Cardiac muscle cell (in vitro differentiated cells and primary cell): ENCODE measurements around the gene POLDIP2. TPM values are rescaled to one million over a fixed set of nuclear protein-coding genes. Genes with fewer than 3 reads are reported as not detected.

Experiments
- DNase-seq, 2 donors: peaks; one replicate each; pipeline versions ENCODE4 v3.0.0 to v3.0.0-alpha.2; 2010 to 2017; ENCODE audit warnings: low read depth in 1 of 2, low spot score in 1 of 2
- H3K27ac ChIP-seq: fragments of 200-600 bp; sonication (generic); 2 replicates; pipeline ENCODE4 v1.5.1; 2016
- H3K27me3 ChIP-seq: fragments of 200-600 bp; sonication (generic); 2 replicates; pipeline ENCODE4 v1.6.0; 2016; ENCODE audit warnings: control low read depth
- H3K36me3 ChIP-seq: fragments of 200-600 bp; sonication (generic); 2 replicates; pipeline ENCODE4 v1.5.1; 2016; ENCODE audit warnings: control low read depth
- H3K4me1 ChIP-seq: fragments of 200-600 bp; sonication (generic); 2 replicates; pipeline ENCODE4 v1.8.1; 2017; ENCODE audit warnings: low read depth, mild to moderate bottlenecking, mixed run types
- H3K4me3 ChIP-seq: fragments of 200-600 bp; sonication (generic); 2 replicates; pipeline ENCODE4 v1.5.1; 2016; ENCODE audit warnings: mild to moderate bottlenecking
- H3K9me3 ChIP-seq: fragments of 200-600 bp; sonication (generic); 2 replicates; pipeline ENCODE4 v1.5.1; 2017; ENCODE audit warnings: low read depth, mild to moderate bottlenecking, control low read depth
- polyA plus RNA-seq: library from polyadenylated mRNA; unstranded; fragments of >200 nt; fragmentation: Nextera tagmentation; extraction: Ambion mirVana; gene quantifications from 2 replicates; pipeline ENCODE4 v1.2.1, GENCODE V29; 2016
- total RNA-seq: library from RNA; depleted of rRNA; stranded (reverse); fragments of >200 nt; gene quantifications from 2 replicates; pipeline ENCODE4 v1.2.3, GENCODE V29; 2016
- TF ChIP-seq, protein P1 (sequence below): IDR thresholded peaks from 2 replicates; pipeline ENCODE4 v1.5.1; 2012; ENCODE audit warnings: low read depth, mild to moderate bottlenecking, low read length

The POLDIP2 gene
- total and polyA plus RNA-seq, 2 experiments from 2014 or later = 124 to 147 TPM

DNA sequence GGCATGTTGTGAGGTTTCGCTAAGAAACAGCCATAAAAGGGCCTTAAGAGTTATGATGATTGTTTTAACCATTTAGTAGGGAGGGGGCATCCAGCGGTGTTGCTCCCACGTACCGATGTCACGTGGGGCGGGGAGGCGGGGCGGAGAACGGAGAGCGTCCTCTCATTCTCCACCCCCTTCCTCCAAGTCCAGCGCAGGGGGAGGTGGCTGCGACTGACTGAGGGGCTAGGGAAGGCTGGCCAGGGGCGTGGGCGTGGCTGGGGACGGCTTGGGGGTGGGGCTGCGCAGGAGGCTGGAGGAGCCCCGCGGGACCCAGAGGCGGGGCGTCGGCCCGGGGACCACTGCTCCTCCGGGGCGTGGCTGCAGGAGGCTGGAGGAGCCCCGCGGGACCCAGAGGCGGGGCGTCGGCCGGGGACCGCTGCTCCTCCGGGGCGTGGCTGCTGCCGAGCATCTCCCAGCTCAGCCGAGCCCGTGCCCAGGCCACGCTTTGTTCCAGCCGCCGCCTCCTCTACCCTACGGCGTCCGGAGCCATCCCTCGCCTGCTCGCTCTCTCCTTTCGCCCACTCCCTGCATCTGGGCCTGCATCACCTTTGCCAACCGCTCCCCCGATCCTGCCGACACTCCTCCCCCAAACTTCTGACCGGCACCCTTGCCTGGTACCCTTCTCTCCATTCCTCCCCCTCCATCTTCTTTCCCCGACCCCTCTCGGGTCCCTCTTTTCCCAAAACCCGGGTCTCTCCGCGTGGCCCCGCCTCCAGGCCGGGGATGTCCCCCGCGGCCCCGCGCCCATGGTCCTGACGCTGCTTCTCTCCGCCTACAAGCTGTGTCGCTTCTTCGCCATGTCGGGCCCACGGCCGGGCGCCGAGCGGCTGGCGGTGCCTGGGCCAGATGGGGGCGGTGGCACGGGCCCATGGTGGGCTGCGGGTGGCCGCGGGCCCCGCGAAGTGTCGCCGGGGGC is 14.2 kb upstream of the POLDIP2 start, which contains the start of gene SARM1:
TSS of gene SARM1 (plus strand) at position 450 of the 958 bp plus-strand sequence. CDS start at position 789, 339 bp downstream.
- TF ChIP-seq, protein P1, sequence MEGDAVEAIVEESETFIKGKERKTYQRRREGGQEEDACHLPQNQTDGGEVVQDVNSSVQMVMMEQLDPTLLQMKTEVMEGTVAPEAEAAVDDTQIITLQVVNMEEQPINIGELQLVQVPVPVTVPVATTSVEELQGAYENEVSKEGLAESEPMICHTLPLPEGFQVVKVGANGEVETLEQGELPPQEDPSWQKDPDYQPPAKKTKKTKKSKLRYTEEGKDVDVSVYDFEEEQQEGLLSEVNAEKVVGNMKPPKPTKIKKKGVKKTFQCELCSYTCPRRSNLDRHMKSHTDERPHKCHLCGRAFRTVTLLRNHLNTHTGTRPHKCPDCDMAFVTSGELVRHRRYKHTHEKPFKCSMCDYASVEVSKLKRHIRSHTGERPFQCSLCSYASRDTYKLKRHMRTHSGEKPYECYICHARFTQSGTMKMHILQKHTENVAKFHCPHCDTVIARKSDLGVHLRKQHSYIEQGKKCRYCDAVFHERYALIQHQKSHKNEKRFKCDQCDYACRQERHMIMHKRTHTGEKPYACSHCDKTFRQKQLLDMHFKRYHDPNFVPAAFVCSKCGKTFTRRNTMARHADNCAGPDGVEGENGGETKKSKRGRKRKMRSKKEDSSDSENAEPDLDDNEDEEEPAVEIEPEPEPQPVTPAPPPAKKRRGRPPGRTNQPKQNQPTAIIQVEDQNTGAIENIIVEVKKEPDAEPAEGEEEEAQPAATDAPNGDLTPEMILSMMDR = no peak
- Histone ChIP-seq H3K27me3 (peaks cover 16% of the 10 kb centered on the region), H3K4me3 (peak within 1 kb of the TSS; percentile 22), H3K27ac (peak within 1 kb of the TSS; percentile 77), H3K36me3 (no peaks in the 10 kb centered on the region), H3K9me3 (no peaks in the 10 kb centered on the region), H3K4me1 (peaks cover 12% of the 10 kb centered on the region)
- DNase-seq = peak; percentile 95 to 97

DNA sequence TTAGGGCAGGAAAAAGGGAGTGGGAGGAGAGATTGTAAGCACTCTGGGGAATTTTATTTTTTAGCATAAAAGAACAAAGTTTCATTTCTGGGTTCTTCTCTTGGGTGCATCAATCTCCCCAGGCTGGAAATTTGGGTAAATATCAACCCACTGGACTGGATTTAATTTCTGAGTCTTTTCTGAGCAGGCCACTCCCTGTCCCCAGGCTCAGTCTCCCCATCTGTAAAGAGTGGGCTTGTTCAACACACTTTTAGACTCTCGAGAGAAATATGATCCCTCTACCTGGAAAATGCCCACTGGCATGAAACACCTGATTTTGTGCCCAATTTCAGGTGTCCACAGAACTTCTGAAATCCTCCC is 13.4 kb upstream of the POLDIP2 start:
- TF ChIP-seq, protein P1 = no peak
- Histone ChIP-seq H3K4me3 (no peak overlapping the region), H3K4me1 (peaks cover 12% of the 10 kb centered on the region), H3K36me3 (no peaks in the 10 kb centered on the region), H3K27me3 (peaks cover 16% of the 10 kb centered on the region), H3K27ac (peak overlapping the region; percentile 77), H3K9me3 (no peaks in the 10 kb centered on the region)
- DNase-seq = no peak

DNA sequence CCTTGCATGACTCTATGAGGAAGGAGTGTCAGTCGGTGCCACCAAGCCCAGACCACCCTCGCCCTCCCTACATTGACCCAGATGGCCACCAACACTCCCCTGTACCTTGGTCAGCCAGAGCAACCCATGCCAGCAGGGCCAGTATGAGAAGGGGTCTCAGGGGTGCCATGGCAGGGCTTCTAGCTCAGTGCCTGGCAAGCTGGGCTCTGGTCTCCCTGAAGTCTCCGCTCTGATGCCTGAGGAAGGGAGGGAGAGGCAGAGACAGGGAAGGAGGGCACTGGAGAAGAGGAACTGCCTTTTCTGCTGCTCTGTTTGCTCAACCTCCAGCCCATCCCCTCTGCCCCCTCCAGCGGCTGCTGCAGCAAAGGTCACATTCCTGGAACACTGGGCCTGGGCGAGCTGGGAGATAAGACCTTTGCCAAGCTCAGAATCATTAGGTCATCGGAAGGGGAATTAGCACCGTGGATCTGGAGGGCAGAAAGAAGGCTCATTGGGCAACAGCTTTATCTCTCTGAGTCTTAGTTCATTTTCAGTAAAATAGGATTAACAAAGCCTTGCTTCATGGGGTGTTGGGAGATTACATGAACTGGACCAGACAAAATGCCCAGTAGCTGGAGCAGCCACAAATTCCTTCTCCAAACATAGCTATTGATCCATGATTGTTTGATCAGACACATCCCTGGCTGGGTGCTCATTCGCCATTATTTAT is 12.9 kb upstream of the POLDIP2 start, which contains the start of gene VTN:
TSS of gene VTN (minus strand) at position 273 of the 709 bp plus-strand sequence. CDS start at position 169, 104 bp downstream.
- DNase-seq = peak; percentile 70 to 91
- no peak within 1 kb of the TSS for H3K4me3 ChIP-seq
- peaks cover 12% of the 10 kb centered on the region for H3K4me1 ChIP-seq
- H3K27me3 ChIP-seq = peaks cover 16% of the 10 kb centered on the region
- TF ChIP-seq, protein P1 = no peak
- peak within 1 kb of the TSS; percentile 77 for H3K27ac ChIP-seq
- no peaks in the 10 kb centered on the region for H3K9me3 ChIP-seq
- H3K36me3 ChIP-seq = no peaks in the 10 kb centered on the region

DNA sequence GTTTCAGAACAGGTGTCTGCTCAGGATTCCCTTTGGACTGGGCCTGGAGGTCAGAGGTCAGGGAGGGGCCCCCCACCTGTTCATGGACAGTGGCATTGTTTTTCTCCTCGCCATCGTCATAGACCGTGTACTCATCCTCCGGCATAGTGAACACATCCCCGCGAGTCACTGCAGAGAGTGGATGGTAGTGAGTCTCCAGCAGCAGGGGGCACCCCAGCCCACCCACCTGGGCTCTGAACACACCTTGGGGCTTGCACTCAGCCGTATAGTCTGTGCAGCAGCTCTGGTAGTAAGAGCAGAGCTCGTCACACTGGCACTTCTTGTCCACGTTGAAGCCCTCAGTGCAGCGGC is 12.3 kb upstream of the POLDIP2 start:
- Histone ChIP-seq H3K27ac (peak overlapping the region; percentile 77), H3K27me3 (peaks cover 16% of the 10 kb centered on the region)
- TF ChIP-seq, protein P1 = no peak

GRCh38 chr17:28368915-28369683 is 11.8 kb upstream of the POLDIP2 start:
- Histone ChIP-seq H3K27me3 (peaks cover 16% of the 10 kb centered on the region), H3K9me3 (no peaks in the 10 kb centered on the region), H3K4me1 (peaks cover 12% of the 10 kb centered on the region), H3K4me3 (no peak overlapping the region), H3K27ac (peak overlapping the region; percentile 77), H3K36me3 (no peaks in the 10 kb centered on the region)
- TF ChIP-seq, protein P1 = no peak
- no peak for DNase-seq

More for the DNA sequence above, 12.3 kb upstream of the POLDIP2 start:
- Histone ChIP-seq H3K36me3 (no peaks in the 10 kb centered on the region), H3K4me3 (no peak overlapping the region), H3K9me3 (no peaks in the 10 kb centered on the region), H3K4me1 (peaks cover 12% of the 10 kb centered on the region)
- no peak for DNase-seq
